ENCODE data around the gene SLC26A9.
"Not testable (repeated sequence)": the region's sequence is repeated elsewhere in the genome, so short reads cannot be mapped to it uniquely, and the experiment has no call there.

SLC26A9 gene

DNA sequence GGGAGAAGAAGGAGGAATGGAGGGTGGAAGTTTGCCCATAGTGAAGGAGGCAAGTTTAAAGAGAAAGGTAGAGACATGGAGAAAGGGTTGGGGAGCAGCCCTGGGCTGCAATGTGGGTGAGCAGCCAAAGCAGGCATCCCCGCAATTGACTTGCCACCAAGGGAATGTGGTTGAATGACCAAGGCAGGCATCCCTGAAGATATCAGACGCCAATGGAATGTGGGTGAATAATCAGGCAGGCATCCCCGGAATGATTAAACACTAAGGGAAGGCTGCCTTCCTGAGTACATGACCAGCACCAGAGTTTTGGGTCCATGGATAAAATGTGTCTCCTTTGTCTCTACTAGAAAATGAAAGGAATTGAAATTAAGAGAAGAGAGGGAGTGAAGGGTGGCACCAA lies 53.5 kb downstream of the SLC26A9 start:
- DNase-seq (ENCODE audit: low spot score), result not testable (repeated sequence)

DNA sequence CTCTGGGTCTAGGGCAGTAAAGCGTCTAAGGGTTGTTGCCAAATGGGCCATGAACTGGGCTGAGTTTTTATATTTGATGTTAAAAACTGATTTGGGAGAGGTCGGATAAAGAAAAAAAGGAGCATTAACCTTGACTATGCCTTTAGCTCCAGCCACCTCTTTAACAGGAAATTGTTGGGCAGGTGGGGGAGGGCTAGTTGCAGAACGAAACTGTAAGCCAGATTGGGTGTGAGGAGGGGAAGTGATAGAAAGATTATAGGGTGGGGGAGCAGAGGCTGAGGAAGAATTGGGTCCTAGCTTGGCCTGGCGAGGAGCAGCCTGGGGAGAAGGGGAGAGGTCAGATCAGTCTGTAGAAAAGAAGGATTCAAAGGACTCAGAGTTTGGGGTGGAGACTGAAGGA lies 54.2 kb downstream of the SLC26A9 start:
- DNase-seq (ENCODE audit: low spot score), result not testable (repeated sequence)

DNA sequence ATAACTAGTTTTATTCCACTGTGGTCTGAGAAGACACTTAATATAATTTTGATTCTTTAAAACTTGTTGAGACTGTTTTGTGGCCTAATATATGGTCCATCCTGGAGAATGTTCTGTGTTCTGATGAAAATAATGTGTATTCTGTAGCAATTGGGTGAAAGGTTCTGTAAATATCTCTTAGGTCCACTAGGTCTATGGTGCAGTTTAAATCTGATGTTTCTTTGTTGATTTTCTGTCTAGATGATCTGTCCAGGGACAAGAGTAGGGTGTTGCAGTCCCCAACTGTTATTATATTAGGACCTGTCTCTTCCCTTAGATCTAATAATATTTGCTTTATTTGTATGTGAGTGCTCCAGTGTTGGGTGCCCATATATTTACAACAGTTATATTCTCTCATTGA lies 59.5 kb downstream of the SLC26A9 start:
- no peak for DNase-seq (ENCODE audit: low spot score)

GRCh38 chr1:205880923-205881322 lies 62.3 kb downstream of the SLC26A9 start:
- no peak for DNase-seq (ENCODE audit: low spot score)

DNA sequence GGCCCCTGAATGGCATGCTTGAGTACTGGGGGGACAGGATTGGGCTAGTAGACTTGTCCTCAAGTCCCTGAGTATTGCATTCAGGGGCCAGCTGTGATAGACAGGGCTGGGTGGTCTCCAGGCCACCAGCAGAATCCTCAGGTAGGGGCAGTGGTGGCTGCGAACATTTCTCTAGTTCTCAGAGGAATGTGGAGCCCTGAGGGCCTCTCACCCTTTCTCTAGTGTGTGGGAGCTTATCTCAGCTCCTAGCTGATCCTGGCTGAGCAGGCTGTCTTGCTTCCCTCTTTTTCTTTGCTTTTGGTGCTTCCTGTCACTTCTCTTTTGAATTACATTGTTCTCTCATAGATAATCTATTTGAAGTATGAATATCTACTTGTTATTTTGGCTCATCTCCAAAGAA lies 63.3 kb downstream of the SLC26A9 start:
- DNase-seq (ENCODE audit: low spot score), result no peak

DNA sequence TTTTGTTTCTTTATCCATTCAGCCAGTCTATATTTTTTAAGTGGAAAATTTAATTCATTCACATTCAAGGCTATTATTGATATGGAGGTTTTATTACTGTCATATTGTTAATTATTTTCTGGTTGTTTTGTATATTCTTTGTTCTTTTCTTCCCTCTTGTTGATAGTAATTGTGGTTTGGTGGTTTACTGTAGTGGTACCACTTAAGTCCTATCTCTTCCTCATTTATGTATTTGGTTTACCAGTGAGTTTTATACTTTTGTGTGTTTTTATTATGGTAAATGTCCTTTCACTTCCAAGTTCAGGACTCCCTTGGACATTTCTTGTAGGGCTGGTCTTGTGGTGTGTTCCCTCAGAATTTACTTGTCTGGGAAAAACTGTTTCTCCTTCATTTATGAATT lies 65.2 kb downstream of the SLC26A9 start:
- no peak for DNase-seq (ENCODE audit: low spot score)

DNA sequence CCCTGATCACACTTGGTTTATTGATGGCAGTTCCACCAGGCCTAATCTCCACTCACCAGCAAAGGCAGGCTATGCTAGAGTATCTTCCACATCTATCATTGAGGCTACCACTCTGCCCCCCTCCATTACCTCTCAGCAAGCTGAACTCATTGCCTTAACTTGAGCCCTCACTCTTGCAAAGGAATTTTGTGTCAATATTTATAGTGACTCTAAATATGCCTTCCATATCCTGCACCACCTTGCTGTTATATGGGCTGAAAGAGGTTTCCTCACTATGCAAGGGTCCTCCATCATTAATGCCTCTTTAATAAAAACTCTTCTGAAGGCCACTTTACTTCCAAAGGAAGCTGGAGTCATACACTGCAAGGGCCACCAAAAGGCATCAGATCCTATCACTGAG lies 70.1 kb downstream of the SLC26A9 start:
- not testable (repeated sequence) for DNase-seq (ENCODE audit: low spot score)

GRCh38 chr1:205870236-205870635 lies 73.0 kb downstream of the SLC26A9 start:
- DNase-seq (ENCODE audit: low spot score), result no peak
